ENCODE measurements around the gene KMT2E.

KMT2E gene

DNA sequence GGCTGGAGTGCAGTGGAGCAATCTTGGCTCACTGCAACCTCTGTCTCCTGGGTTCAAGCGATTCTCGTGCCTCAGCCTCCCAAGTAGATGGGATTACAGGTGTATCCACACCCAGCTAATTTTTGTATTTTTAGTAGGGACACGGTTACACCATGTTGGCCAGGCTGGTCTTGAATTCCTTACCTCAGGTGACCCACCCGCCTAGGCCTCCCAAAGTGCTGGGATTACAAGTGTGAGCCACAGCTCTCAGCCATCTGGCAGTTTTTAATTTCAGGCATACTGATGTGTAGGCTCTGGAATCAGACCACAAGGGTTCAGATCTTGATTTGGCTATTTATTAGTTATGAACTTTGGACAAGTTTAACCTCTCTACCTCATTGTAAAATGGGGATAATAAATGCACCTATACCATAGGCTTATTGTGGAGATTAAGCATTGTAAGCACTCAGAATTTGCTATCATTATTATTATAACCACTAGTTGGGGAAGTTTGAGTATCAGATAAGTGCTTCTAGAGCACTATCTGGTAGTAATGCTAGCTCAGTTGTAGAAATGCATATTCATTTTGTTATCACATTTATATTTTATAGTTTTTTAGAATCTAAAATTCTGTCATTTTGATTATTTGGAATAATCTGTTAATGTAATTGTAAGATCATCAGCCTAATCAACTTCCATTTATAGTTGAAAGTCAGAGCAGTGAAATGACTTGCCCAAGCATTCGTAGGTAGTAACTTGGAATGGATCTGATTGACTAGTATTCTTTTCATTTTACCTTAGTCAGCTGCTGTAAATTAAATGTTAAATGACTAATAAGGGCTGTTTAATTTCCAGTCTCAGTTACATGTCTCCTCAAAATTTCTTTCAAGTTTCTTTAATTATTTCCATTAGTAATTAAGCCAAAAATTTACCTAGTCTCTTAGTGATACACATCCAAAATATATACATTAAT is 22.5 kb downstream of the KMT2E start:
- 0 out of 2 replicates have a peak, but pooled peaks cover 6% of the 10 kb centered on the region for H4K20me1 ChIP-seq (ENCODE audit: insufficient read depth, low read length)
- peaks cover 32% of the 10 kb centered on the region for H3K36me3 ChIP-seq (ENCODE audit: insufficient read depth, low read length)
- 0 out of 2 replicates have a peak, but pooled peaks cover 9% of the 10 kb centered on the region for H3F3A ChIP-seq (ENCODE audit: insufficient read depth, low read length)
- 0 out of 2 replicates have a peak, but pooled peaks cover 2% of the 10 kb centered on the region for H3K9me3 ChIP-seq (ENCODE audit: low read length)
- peaks cover 95% of the 10 kb centered on the region for H3K79me2 ChIP-seq (ENCODE audit: insufficient read depth, low read length)
- no peak for TF ChIP-seq EZH2 (IDR thresholded peaks at IDR 0.05; ENCODE audit: borderline replicate concordance, low read length)
- TF ChIP-seq, protein P1, sequence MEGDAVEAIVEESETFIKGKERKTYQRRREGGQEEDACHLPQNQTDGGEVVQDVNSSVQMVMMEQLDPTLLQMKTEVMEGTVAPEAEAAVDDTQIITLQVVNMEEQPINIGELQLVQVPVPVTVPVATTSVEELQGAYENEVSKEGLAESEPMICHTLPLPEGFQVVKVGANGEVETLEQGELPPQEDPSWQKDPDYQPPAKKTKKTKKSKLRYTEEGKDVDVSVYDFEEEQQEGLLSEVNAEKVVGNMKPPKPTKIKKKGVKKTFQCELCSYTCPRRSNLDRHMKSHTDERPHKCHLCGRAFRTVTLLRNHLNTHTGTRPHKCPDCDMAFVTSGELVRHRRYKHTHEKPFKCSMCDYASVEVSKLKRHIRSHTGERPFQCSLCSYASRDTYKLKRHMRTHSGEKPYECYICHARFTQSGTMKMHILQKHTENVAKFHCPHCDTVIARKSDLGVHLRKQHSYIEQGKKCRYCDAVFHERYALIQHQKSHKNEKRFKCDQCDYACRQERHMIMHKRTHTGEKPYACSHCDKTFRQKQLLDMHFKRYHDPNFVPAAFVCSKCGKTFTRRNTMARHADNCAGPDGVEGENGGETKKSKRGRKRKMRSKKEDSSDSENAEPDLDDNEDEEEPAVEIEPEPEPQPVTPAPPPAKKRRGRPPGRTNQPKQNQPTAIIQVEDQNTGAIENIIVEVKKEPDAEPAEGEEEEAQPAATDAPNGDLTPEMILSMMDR (IDR thresholded peaks at IDR 0.05; ENCODE audit: low read length) = no peak; the same call in 1 of the 2 replicates
- no peak overlapping the region for H3K4me2 ChIP-seq (ENCODE audit: low read length)
- H3K27ac ChIP-seq (ENCODE audit: low read depth, low read length, poor library complexity, severe bottlenecking) = peak overlapping the region; percentile 39
- H3K9ac ChIP-seq (ENCODE audit: low read length) = no peak overlapping the region
- H3K9me2 ChIP-seq (ENCODE audit: low read depth, low read length) = no peaks in the 10 kb centered on the region
- H3K4me1 ChIP-seq (ENCODE audit: insufficient read depth, low read length, severe bottlenecking) = peaks cover 51% of the 10 kb centered on the region
- H2AFZ ChIP-seq (ENCODE audit: low read length) = no peak overlapping the region
- no peaks in the 10 kb centered on the region for H3K27me3 ChIP-seq (ENCODE audit: insufficient read depth, low read length)
- H3K4me3 ChIP-seq (ENCODE audit: low read depth, low read length, poor library complexity, severe bottlenecking) = no peak overlapping the region

DNA sequence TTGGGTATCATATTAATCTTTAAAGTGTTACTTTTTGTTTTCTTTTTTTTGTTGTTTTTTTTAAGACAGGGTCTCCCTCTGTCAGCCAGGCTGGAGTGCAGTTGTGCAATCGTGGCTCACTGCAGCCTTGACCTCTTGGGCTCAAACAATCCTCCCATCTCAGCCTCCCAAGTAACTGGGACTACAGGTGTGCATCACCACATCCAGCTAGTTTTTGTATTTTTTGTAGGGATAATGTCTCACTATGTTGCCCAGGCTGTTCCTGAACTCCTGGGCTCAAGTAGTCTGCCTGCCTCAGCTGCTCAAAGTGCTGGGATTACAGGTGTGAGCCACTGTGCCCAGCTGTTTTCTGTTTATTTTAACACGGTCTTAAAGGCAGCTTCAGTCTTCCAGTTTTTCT is 23.3 kb downstream of the KMT2E start:
- TF ChIP-seq, protein P1 (IDR thresholded peaks at IDR 0.05; ENCODE audit: low read length) = no peak
- no peak for TF ChIP-seq EZH2 (IDR thresholded peaks at IDR 0.05; ENCODE audit: borderline replicate concordance, low read length)
- Histone ChIP-seq H3K36me3 (ENCODE audit: insufficient read depth, low read length) (peaks cover 41% of the 10 kb centered on the region), H3F3A (ENCODE audit: insufficient read depth, low read length) (0 out of 2 replicates have a peak, but pooled peaks cover 9% of the 10 kb centered on the region), H3K4me3 (ENCODE audit: low read depth, low read length, poor library complexity, severe bottlenecking) (no peak overlapping the region), H3K9ac (ENCODE audit: low read length) (no peak overlapping the region), H3K27me3 (ENCODE audit: insufficient read depth, low read length) (no peaks in the 10 kb centered on the region), H3K4me2 (ENCODE audit: low read length) (no peak overlapping the region), H3K9me3 (ENCODE audit: low read length) (0 out of 2 replicates have a peak, but pooled peaks cover 2% of the 10 kb centered on the region), H2AFZ (ENCODE audit: low read length) (no peak overlapping the region), H3K4me1 (ENCODE audit: insufficient read depth, low read length, severe bottlenecking) (peaks cover 51% of the 10 kb centered on the region), H3K79me2 (ENCODE audit: insufficient read depth, low read length) (peaks cover 94% of the 10 kb centered on the region), H3K27ac (ENCODE audit: low read depth, low read length, poor library complexity, severe bottlenecking) (no peak overlapping the region), H4K20me1 (ENCODE audit: insufficient read depth, low read length) (0 out of 2 replicates have a peak, but pooled peaks cover 6% of the 10 kb centered on the region), H3K9me2 (ENCODE audit: low read depth, low read length) (no peaks in the 10 kb centered on the region)

DNA sequence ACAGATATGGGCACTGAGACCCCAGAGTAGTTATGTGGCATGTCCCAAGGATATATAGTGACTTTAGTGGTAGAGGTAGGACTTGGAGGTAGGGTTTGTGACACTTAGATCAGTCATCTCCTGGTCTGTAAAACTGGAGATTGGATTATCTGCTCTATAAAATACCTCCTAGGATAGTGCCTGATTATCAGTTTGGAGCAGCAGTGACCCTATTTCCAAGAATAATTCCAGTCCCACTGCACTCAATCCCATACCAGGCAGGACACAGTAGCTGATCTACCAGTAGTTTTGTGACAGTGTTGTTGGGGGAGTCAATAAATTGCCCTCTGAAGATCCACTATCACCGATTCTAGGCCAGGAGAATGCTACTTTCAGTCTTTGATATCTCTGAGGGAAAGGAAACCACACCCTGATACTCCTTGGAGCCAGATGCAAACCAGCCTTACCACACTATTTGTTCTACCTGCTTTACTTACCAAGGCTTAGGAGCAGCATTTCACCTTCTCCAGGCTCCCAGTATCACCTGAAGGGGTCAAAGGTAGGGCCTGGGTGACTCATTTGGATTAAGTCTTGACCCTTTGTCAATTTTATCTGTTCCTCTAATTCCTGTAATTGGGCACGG is 30.6 kb downstream of the KMT2E start:
- Histone ChIP-seq H3K4me2 (ENCODE audit: low read length) (no peak overlapping the region), H3K27me3 (ENCODE audit: insufficient read depth, low read length) (no peaks in the 10 kb centered on the region), H3K9me2 (ENCODE audit: low read depth, low read length) (no peaks in the 10 kb centered on the region), H3K4me1 (ENCODE audit: insufficient read depth, low read length, severe bottlenecking) (no peaks in the 10 kb centered on the region), H3K9ac (ENCODE audit: low read length) (no peak overlapping the region), H3K9me3 (ENCODE audit: low read length) (no peaks in the 10 kb centered on the region), H3F3A (ENCODE audit: insufficient read depth, low read length) (no peaks in the 10 kb centered on the region), H3K4me3 (ENCODE audit: low read depth, low read length, poor library complexity, severe bottlenecking) (no peak overlapping the region), H3K79me2 (ENCODE audit: insufficient read depth, low read length) (peaks cover 63% of the 10 kb centered on the region), H2AFZ (ENCODE audit: low read length) (no peak overlapping the region), H3K27ac (ENCODE audit: low read depth, low read length, poor library complexity, severe bottlenecking) (no peak overlapping the region), H3K36me3 (ENCODE audit: insufficient read depth, low read length) (peaks cover 91% of the 10 kb centered on the region), H4K20me1 (ENCODE audit: insufficient read depth, low read length) (0 out of 2 replicates have a peak, but pooled peaks cover 2% of the 10 kb centered on the region)
- TF ChIP-seq EZH2 (IDR thresholded peaks at IDR 0.05; ENCODE audit: borderline replicate concordance, low read length) = no peak
- TF ChIP-seq, protein P1 (IDR thresholded peaks at IDR 0.05; ENCODE audit: low read length) = no peak
